ENCODE data around the gene CDH15.
"Not testable (repeated sequence)": the region's sequence is repeated elsewhere in the genome, so short reads cannot be mapped to it uniquely, and the experiment has no call there.

The CDH15 gene

DNA sequence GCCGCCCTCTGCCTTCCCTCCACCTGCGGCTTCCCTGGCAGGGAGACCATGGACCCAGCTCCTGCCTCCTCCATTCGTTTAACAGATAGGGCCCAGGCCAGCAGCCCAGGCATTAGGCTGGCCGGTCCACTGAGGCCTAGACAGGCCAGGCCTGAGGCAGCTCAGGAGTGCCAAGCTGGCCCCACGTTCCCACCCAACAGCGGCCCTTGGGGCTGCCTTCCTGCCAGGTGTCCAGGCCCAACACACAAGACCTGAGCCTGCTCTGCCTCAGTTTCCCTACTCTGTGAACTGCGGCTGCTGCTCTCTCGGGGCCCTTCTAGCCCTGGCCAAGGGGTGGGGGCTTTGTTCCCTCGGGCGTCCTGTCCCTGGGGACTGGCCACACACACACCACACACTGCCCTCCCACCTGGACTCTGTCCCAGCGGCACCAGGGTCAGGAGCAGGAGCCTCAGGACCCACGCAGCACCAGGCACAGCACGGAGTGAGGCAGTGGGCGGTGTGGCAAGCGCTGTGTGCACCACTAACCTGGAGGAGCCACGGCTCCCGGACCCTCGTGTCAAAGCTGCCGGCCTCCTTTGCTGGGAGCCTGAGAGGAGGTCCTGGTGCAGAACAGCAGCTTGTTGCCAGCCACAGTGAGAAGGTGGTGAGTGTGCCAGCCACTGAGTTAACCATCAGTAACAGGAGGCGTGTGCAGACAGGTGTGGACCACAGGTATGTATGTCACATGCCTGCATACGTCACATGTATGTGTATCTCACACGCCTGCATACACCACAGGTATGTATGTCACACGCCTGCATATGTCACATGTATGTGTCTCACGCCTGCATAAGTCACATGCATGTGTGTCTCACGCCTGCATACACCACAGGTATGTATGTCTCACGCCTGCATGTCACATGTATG, 14.6 kb upstream of the CDH15 start:
- DNase-seq = no peak

GRCh38 chr16:89157778-89158177, 13.8 kb upstream of the CDH15 start:
- no peak for DNase-seq

DNA sequence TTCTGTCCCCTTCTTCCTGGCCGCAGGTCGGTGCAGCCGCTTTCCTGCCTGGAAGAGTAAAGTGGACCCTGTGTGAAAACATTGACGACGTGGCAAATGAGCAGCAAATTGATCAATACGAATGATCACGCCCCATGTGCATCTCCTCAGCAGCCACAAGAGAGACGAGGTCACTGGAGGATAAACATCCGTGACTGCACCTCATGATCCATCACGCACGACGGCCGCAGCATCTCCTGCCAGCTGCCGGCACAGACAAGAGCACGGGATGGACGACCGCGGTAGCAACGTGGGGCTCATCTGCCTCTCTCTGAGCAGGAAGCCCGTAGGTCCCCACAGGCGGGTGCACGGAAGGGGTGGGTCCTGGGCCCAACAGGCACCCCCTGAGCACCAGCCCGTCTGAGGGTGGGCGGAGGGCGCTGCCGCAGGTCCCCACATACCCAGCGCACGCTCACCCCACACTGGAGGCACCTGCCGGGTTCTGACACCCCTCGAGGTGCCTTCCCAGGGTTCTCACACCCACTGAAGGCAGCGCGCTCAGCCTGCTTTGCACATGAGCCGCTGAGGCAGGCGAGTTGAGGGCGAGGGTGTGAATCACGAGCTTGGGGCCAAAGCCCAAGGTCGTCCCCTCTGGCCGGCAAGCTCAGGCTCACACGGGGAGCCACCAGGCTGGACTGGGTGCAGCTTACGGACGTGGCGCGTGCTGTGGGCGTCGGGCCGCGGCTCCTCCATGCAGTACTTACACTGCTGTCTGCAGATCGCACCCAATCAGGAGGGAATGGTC, 12.3 kb upstream of the CDH15 start:
- DNase-seq = no peak

DNA sequence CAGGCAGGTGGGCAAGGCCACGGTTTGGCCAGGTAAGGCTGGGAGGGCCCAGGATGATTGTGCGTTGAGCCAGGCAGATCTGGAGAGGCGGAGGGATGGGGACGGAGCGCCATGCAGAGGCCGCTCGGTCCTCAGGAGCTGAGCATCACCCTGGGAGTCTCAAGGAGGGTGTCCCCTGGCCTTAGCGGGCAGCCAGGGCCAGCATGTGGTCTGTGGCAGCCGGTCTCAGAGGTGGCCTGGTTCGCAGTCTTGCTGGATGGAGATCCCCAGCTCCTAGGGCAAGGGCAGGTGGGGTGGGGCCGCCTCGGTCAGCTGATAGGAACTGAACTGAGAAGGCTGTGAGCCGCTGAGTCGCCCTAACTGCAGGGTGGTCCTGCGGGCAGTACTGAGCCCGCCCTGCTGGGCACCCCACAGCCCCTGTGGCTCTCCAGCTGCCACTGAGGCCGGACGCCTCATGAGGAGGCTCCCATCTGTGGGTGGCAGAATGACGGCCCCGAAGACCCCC, 11.6 kb upstream of the CDH15 start:
- no peak for DNase-seq

DNA sequence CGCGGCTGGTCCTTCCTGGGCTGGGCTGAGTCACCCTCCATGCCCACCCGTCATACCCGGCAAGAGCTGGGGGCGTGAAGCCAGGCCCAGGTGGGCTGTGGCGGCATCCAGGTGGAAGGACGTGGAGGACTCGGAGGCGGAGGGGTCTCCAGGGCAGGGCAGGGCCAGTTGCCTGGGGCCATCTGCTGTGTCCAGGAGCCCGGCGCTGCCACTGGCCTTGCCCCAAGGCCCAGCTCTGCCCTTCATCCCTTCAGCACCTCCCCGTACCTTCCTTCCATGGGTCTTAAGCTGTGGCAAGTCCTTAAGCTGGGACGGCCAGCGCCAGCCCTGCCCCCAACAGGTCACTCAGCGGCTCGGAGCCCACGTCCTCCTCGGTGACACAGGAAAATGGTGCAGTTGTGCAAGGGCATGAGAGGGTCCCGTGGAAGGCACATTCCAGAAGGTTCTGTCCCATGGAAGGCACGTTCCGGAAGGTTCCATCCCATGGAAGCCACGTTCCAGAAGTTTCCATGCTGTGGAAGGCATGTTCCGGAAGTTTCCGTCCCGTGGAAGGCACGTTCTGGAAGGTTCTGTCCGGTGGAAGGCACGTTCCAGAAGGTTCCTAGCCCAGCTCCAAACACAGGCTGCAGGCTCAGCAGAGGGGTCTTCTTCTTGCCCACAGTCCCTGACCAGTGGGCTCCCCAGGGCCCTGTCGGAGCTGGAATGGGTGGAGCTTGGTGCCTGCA, 10.4 kb upstream of the CDH15 start:
- DNase-seq = no peak

- DNase-seq = no peak
These were observed 9.5 kb upstream of the CDH15 start for GRCh38 chr16:89161763-89162713.

- DNase-seq = no peak
These were observed 8.3 kb upstream of the CDH15 start for GRCh38 chr16:89163297-89163696.

DNA sequence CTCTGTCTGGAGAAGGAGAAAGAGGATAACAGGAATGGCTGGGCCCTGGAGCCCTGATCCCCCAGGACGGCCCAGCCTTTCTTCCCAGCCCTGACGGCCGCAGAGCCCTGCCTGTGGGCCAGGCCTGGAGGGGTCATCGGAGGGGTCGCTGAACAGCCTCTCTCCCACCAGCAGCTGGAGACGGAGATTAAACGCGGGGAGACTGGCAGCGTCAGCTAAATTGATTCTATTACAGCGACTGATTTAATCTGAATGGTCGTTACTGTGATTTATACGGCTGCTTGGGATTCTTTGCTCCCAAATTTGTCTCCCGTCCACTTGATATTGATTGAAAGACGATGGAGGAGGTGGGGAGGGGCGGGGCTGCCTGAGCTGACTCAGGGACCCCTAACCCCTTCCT, 7.1 kb upstream of the CDH15 start:
- no peak for DNase-seq

DNA sequence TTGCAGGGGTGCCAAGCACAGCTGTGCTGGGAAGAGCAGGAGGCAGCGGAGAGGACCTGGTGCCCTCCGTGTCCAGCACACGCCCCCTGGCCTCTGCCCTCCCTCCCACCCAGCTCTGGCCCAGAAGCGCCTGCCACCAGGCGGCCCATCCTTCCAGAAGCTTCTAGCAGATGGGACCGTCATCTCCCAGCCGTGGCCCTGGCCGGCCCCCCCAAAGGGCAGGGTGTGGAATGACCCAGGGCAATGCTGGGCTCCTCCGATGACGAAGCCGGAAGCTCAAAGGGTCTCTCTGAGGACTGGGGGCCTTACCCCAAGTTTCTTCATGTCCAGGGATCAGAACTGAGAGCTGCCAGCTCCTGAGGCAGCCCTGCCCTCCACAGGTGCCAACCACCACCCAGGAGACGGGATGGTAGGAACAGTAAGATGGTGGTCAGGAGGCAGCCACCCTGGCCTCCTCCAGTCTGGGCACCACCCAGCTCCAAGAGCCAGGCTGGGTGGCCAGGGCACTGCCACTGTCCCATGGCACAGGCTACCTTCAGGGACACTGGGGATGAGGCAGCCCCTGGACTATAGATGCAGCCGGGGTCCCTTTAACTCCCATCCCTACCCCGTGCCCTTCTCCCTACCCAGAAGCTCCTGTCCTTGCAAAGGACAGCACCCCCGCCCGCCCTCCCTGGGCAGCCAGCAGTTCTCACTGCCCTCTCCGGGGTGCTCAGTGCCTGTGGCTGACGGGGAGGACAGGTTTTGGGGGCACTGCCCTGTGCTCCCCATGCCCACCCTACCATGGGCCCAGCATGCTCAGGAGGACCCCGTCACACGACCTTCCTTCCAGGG, 6.5 kb upstream of the CDH15 start:
- no peak for DNase-seq

- not testable (repeated sequence) for DNase-seq
These were observed 5.9 kb upstream of the CDH15 start for GRCh38 chr16:89165681-89165979.

GRCh38 chr16:89166696-89167424, 4.7 kb upstream of the CDH15 start:
- no peak for DNase-seq

GRCh38 chr16:89167425-89167941, 4.1 kb upstream of the CDH15 start:
- DNase-seq = peak; percentile 93

DNA sequence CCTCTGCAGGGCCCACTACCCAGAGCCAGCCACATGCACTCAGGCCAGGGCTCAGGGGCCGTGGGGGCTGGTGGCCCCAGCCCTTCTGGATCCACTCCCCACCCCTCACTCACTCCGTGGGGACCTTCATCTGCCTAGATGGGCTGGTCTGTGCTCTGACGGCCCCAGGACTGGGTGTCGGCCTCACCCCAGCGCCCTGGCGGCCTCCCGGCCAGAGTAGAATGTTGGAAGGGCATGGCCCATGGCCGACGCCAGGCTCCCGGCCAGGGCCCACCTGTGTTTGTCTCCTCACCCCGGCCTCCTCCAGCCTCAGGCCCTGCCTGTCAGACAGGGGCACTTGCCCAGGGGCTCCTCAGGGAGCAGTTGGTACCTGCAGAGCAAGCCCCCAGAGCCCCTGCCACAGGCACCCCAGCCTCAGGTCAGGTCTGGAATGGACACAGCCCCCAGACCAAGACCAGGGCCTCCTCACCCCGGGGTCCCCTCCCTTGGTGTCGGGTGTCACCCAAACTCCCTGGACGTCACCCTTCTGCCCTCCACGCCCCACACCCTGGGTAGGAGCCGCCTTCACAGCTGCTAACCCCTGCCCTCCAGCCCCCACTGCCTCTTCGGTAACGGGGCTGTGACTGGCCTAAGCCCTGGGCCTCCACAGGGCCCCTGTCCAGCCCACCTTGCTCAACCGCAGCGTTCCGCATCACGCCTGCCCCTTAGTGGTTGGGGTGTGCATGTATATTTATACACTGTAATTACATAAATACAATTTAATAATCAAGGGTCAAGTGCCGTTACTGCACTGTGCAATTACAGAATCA, 3.0 kb upstream of the CDH15 start:
- no peak for DNase-seq

DNA sequence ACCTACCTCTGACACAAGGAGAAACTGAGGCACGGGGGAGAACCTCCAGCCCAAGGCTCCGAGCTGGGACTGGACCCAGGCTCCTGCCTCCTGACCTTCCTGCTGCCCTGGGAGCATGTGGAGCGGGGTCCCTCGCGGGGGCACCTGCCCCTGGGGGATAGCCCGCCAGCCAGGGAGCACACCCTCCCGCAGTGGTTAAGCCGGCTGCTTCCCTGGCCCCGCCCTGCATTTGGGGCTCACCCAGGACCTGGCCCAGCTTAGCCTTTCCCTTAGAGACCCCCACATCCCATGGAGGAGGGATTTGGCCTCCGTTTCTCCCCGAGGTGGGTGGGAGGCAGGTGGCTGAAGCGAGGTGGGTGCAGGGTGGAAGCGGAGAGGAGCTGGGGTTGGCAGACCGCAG, 1.8 kb upstream of the CDH15 start:
- no peak for DNase-seq

GRCh38 chr16:89170346-89171215, 967 bp upstream of the CDH15 start:
- DNase-seq = no peak

- no peak for DNase-seq
These were observed 601 bp downstream of the CDH15 start for GRCh38 chr16:89172171-89172527.

GRCh38 chr16:89172528-89173173, 1.1 kb downstream of the CDH15 start:
- DNase-seq = no peak
